Fibroblast of lung (primary cell): Measurements from ENCODE around the gene GARNL3. TPM values are rescaled to one million over a fixed set of nuclear protein-coding genes. Genes with fewer than 3 reads are reported as not detected.

Experiments
- DNase-seq, 2 donors: peaks; one replicate each; pipeline versions ENCODE4 v3.0.0 to v3.0.0-alpha.2; 2010; ENCODE audit warnings: low read depth in 2 of 2
- H2AFZ ChIP-seq: 2 replicates; pipeline ENCODE4 v1.5.1; 2012; ENCODE audit warnings: low read length, control low read depth, inconsistent platforms
- H3K27ac ChIP-seq: 2 replicates; pipeline ENCODE4 v1.5.1; 2011; ENCODE audit warnings: low read length, control low read depth; ENCODE audit not compliant: insufficient read depth
- H3K27me3 ChIP-seq: 2 replicates; pipeline ENCODE4 v1.5.1; 2011; ENCODE audit warnings: mild to moderate bottlenecking, low read length; ENCODE audit not compliant: control insufficient read depth, insufficient read depth
- H3K36me3 ChIP-seq: 2 replicates; pipeline ENCODE4 v1.5.1; 2011; ENCODE audit warnings: low read length; ENCODE audit not compliant: control insufficient read depth, insufficient read depth
- H3K4me1 ChIP-seq: 2 replicates; pipeline ENCODE4 v1.5.1; 2011; ENCODE audit warnings: low read length; ENCODE audit not compliant: control insufficient read depth, insufficient read depth; ENCODE audit errors: extremely low read depth
- H3K4me2 ChIP-seq: 2 replicates; pipeline ENCODE4 v1.5.1; 2011; ENCODE audit warnings: low read length, control low read depth; ENCODE audit not compliant: insufficient read depth; ENCODE audit errors: extremely low read depth
- H3K4me3 ChIP-seq, 4 experiments: fragments of 200-600 bp in 1 of 4; sonication (generic) in 1 of 4; replicated peaks in 1 of 4; 2 replicates each; pipeline ENCODE4 v1.5.1; 2011 to 2016; ENCODE audit warnings: low read length in 4 of 4, low read depth in 3 of 4, mild to moderate bottlenecking in 3 of 4, control low read depth in 2 of 4, inconsistent platforms in 1 of 4, mixed read lengths in 1 of 4; ENCODE audit not compliant: insufficient read depth in 1 of 4; ENCODE audit errors: control extremely low read depth in 1 of 4
- H3K79me2 ChIP-seq: 2 replicates; pipeline ENCODE4 v1.5.1; 2012; ENCODE audit warnings: mild to moderate bottlenecking, low read length, inconsistent platforms; ENCODE audit not compliant: control insufficient read depth, insufficient read depth
- H3K9ac ChIP-seq: 2 replicates; pipeline ENCODE4 v1.5.1; 2011; ENCODE audit warnings: mild to moderate bottlenecking, low read length, control low read depth; ENCODE audit not compliant: insufficient read depth
- H3K9me3 ChIP-seq: 2 replicates; pipeline ENCODE4 v1.5.1; 2012; ENCODE audit warnings: low read depth, low read length; ENCODE audit not compliant: control insufficient read depth, insufficient read depth
- H4K20me1 ChIP-seq: 2 replicates; pipeline ENCODE4 v1.5.1; 2011; ENCODE audit warnings: low read length; ENCODE audit not compliant: control insufficient read depth, insufficient read depth; ENCODE audit errors: extremely low read depth
- EZH2 ChIP-seq: IDR thresholded peaks from 2 replicates; pipeline ENCODE4 v1.5.1; 2012; ENCODE audit warnings: low read length, control low read depth, mild to moderate bottlenecking; ENCODE audit errors: missing control alignments
- polyA plus RNA-seq, 2 donors: library from polyadenylated mRNA; depleted of rRNA in 1 of 2; stranded (reverse) in 1 of 2; unstranded in 1 of 2; fragments of >200 nt; gene quantifications; 2 replicates each; pipeline ENCODE4 v1.2.1, GENCODE V29; 2011 to 2012; ENCODE audit warnings: missing spikeins in 1 of 2
- total RNA-seq: library from RNA; depleted of rRNA; stranded (reverse); fragments of >200 nt; gene quantifications from 2 replicates; pipeline ENCODE4 v1.2.1, GENCODE V29; 2014
- TF ChIP-seq, protein P1 (sequence below), 2 donors: IDR thresholded peaks in 1 of 2; conservative IDR thresholded peaks in 1 of 2; 1 replicate in 1 of 2; 2 replicates in 1 of 2; pipeline ENCODE4 v1.5.1; 2011 to 2012; ENCODE audit warnings: low read length in 2 of 2, control low read depth in 1 of 2, inconsistent platforms in 1 of 2, low read depth in 1 of 2, mild to moderate bottlenecking in 1 of 2

Gene GARNL3
- total and polyA plus RNA-seq, 2 donors (not counting 1 experiment from before 2014, with no cell fraction given), result 1.5 to 6.4 TPM

DNA sequence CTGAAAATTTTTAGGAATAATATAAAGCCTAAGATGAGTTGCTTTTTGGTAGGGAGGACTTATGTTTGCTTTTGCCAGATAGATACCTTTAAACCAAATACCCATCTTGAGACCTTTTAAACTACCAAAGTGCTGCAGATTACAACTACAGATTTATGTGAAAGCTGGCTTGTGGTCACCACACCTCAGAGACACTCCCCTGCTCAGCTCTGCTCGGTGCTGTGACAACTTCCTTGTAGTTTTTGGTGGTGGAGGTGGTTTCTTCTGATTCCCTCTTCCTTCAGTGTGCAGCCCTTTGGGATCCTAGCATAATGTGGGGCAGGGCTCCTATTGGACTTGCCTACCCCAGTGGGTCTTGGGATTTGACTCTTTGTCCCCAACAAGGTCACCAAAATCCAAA, 29.2 kb downstream of the GARNL3 start:
- Histone ChIP-seq H4K20me1 (no peaks in the 10 kb centered on the region), H3K27me3 (no peaks in the 10 kb centered on the region), H3K36me3 (no peaks in the 10 kb centered on the region), H3K4me1 (no peaks in the 10 kb centered on the region), H3K79me2 (no peaks in the 10 kb centered on the region), H3K9ac (no peak overlapping the region), H2AFZ (no peak overlapping the region), H3K4me2 (no peak overlapping the region), H3K27ac (no peak overlapping the region), H3K9me3 (no peaks in the 10 kb centered on the region), H3K4me3 (no peak overlapping the region)
- no peak for DNase-seq
- TF ChIP-seq EZH2, result no peak
- TF ChIP-seq, protein P1, sequence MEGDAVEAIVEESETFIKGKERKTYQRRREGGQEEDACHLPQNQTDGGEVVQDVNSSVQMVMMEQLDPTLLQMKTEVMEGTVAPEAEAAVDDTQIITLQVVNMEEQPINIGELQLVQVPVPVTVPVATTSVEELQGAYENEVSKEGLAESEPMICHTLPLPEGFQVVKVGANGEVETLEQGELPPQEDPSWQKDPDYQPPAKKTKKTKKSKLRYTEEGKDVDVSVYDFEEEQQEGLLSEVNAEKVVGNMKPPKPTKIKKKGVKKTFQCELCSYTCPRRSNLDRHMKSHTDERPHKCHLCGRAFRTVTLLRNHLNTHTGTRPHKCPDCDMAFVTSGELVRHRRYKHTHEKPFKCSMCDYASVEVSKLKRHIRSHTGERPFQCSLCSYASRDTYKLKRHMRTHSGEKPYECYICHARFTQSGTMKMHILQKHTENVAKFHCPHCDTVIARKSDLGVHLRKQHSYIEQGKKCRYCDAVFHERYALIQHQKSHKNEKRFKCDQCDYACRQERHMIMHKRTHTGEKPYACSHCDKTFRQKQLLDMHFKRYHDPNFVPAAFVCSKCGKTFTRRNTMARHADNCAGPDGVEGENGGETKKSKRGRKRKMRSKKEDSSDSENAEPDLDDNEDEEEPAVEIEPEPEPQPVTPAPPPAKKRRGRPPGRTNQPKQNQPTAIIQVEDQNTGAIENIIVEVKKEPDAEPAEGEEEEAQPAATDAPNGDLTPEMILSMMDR (conservative IDR thresholded peaks at IDR 0.05 in 1 of 2, IDR thresholded peaks at IDR 0.05 in 1 of 2; ENCODE audit: low read depth in 1 of 2, low read length in 2 of 2), result no peak

DNA sequence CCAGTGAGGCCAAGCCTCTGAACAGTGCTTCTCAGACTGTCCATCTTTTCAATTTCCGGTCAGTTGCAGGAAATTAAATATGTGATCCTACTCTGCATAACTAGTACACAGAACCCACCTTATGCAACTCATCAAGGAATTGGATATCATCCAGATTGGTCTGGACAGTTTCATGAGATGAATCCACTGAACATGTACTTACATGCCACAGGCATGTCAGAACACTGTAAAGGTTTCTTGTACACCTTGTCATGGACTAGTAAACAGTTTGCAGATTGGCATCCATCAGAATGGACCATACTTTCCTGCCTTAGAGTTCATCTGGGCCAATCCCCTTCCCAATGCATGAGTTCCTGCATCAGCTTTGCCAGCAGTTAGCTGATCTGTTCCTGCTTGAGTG, 30.4 kb downstream of the GARNL3 start:
- Histone ChIP-seq H3K36me3 (no peaks in the 10 kb centered on the region), H3K27ac (no peak overlapping the region), H3K4me3 (no peak overlapping the region), H3K79me2 (no peaks in the 10 kb centered on the region), H3K9me3 (no peaks in the 10 kb centered on the region), H3K4me1 (no peaks in the 10 kb centered on the region), H4K20me1 (no peaks in the 10 kb centered on the region), H3K9ac (no peak overlapping the region), H3K27me3 (no peaks in the 10 kb centered on the region), H3K4me2 (no peak overlapping the region), H2AFZ (no peak overlapping the region)
- no peak for TF ChIP-seq EZH2
- TF ChIP-seq, protein P1 (conservative IDR thresholded peaks at IDR 0.05 in 1 of 2, IDR thresholded peaks at IDR 0.05 in 1 of 2; ENCODE audit: low read depth in 1 of 2, low read length in 2 of 2), result no peak
- DNase-seq, result no peak

DNA sequence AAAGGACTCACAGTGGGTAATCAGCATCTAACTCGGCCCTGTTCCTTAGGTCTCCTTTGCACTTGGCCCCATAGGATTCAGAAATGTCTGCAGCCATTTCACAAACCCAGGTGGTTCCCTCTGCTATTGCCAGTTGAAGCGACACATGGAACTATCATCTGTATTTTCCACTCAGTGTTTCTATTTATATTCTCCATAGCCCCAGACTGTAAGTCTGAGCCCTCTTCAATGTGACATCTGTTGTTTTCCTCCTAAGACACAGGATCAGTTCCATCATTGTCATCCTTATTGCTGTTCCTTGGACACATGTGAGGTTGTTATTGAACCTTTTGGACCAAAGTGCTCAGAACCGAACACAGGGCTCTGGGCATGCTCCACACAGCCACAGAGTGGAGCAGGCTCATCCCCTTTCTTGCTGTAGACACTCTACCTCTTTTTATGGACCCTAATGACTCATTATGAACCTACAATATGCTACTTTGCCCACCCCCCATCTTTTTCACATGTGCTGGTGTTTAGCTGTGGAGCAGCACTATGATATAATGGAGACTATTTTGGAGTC, 36.4 kb downstream of the GARNL3 start:
- H3K4me2 ChIP-seq, result no peak overlapping the region
- H3K27me3 ChIP-seq, result no peaks in the 10 kb centered on the region
- no peaks in the 10 kb centered on the region for H3K9me3 ChIP-seq
- H4K20me1 ChIP-seq, result no peaks in the 10 kb centered on the region
- no peaks in the 10 kb centered on the region for H3K4me1 ChIP-seq
- no peaks in the 10 kb centered on the region for H3K36me3 ChIP-seq
- H3K27ac ChIP-seq, result no peak overlapping the region
- DNase-seq, result no peak
- H3K4me3 ChIP-seq, result no peak overlapping the region
- TF ChIP-seq EZH2, result no peak
- TF ChIP-seq, protein P1 (conservative IDR thresholded peaks at IDR 0.05 in 1 of 2, IDR thresholded peaks at IDR 0.05 in 1 of 2; ENCODE audit: low read depth in 1 of 2, low read length in 2 of 2), result no peak
- no peak overlapping the region for H3K9ac ChIP-seq
- H3K79me2 ChIP-seq, result no peaks in the 10 kb centered on the region
- no peak overlapping the region for H2AFZ ChIP-seq
